ENCODE data around the gene FRMPD1. TPM values are rescaled to one million over a fixed set of nuclear protein-coding genes. Genes with fewer than 3 reads are reported as not detected.
"Not testable (repeated sequence)": the region's sequence is repeated elsewhere in the genome, so short reads cannot be mapped to it uniquely, and the experiment has no call there.

The FRMPD1 gene, protein sequence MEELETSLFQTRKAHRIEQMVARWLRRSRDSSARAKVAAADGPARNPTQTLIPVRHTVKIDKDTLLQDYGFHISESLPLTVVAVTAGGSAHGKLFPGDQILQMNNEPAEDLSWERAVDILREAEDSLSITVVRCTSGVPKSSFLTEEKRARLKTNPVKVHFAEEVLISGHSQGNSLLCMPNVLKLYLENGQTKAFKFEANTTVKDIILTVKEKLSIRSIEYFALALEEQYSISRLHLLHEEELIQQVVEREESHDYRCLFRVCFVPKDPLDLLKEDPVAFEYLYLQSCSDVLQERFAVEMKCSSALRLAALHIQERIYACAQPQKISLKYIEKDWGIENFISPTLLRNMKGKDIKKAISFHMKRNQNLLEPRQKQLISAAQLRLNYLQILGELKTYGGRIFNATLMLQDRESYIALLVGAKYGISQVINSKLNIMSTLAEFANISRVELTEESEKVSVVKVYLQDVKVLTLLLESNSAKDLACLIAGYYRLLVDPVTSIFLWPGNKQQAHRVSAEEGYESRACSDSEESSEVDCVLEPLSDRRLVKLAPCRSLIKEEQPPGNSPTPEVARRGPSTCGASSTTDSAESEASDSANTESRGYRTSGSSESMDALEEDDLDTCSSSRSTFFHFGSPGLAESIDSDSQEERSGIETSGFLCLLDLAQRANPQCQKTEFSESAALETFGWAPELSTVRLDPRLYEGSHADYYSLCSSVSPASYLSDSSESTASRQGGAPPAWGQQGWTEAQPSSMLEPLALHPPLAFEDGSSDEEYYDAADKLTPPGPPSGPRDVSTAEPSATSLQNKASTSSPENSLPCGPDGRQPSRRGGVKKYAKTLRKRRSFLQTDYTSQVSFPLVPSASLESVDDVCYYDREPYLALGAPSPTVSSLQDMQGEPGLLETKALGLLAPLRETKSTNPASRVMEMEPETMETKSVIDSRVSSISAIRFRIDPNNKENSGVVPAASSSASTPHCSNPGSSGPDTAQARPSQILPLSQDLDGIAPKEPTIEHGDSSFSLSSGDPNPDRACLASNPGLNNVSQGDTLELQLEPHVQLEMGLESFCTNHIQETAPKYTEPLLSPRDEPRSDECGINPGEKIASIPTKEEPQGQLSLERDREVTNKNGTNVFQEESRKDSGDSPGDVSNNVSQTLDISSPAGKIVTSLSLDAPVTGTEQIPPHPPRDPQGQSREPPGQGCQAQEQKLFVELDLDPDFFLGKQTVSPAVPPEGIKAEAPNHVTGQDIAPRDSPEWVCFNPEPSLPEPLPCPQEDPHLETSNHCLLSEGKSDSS (N-terminal part only)
- not detected for total RNA-seq

DNA sequence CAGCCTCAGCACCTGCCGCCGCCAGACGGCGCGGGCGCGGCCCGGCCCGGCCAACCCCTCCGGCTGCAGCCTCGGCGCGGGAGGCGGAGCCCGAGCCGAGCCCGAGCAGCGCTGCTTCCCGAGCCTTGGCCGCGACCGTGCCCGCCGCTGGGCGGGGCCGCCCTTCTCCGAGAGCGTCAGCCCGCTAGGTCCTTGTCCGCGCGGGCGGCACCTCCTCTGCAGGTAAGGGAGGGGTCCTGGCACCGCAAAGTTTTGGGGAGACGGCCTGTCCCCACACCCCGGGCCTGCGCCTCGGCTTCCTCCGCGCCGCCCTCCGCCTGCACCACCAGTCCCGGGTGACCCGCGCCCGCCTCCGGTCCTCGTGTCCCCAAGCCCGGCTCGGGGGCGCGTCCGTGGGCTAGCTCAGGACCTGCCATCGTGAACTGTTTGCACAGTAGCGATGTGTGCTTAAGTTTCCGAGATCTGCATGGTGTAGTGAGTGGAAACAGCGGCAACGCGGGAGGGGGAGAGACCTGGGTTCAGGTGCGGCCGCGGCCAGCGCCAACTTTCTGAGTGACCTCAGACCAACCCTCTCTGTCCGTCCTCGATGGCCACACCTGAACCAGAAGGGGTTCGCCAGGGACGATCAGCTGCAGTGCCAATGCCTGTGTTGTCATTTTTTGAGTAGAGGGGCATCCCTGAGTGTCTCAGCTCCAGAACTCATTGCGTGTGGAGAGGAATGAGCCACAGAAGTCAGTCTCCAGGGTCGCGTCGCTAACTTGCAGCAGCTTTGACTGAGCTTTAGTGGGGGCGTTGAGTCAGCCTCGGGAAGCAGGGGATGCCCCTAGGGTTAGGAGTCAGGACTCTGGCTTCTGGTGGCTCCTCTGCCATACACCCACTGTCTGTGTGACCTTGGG is at the start of gene FRMPD1:
Gene FRMPD1 (plus strand): TSS at position 82 of the 896 bp plus-strand sequence. CDS start 41,688 bp downstream, outside the sequence.
- Histone ChIP-seq H3K36me3 (no peaks in the 10 kb centered on the region), H3K27ac (no peak within 1 kb of the TSS), H3K4me1 (no peaks in the 10 kb centered on the region), H3K4me3 (peak within 1 kb of the TSS; percentile 64 to 72), H3K27me3 (no peaks in the 10 kb centered on the region), H3K9me3 (no peaks in the 10 kb centered on the region)
- DNase-seq (ENCODE audit: low spot score in 2 of 2), result peak in 1 of 2 donors; percentile 67
- intact Hi-C loops (cut with DNase I), result no loop called here
- TF ChIP-seq, protein P1, sequence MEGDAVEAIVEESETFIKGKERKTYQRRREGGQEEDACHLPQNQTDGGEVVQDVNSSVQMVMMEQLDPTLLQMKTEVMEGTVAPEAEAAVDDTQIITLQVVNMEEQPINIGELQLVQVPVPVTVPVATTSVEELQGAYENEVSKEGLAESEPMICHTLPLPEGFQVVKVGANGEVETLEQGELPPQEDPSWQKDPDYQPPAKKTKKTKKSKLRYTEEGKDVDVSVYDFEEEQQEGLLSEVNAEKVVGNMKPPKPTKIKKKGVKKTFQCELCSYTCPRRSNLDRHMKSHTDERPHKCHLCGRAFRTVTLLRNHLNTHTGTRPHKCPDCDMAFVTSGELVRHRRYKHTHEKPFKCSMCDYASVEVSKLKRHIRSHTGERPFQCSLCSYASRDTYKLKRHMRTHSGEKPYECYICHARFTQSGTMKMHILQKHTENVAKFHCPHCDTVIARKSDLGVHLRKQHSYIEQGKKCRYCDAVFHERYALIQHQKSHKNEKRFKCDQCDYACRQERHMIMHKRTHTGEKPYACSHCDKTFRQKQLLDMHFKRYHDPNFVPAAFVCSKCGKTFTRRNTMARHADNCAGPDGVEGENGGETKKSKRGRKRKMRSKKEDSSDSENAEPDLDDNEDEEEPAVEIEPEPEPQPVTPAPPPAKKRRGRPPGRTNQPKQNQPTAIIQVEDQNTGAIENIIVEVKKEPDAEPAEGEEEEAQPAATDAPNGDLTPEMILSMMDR (IDR thresholded peaks at IDR 0.05), result no peak

DNA sequence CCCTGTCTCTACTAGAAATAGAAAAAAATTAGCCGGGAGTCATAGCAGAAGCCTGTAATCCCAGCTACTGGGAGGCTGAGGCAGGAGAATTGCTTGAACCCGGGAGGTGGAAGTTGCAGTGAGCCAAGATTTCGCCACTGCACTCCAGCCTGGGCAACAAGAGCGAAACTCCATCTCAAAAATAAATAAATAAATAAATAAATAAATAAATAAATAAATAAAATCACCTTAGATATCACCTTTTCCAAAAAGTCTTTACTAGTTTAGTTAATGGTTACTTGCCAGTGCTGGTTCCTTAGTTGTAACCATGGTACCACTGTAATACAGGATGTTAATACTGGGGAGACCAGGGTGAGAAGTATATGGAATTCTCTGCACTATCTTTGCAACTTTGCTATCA is 48.7 kb upstream of the FRMPD1 start:
- H3K4me1 ChIP-seq; H3K4me3 ChIP-seq; H3K36me3 ChIP-seq; H3K9me3 ChIP-seq; intact Hi-C loops (cut with DNase I); H3K27me3 ChIP-seq; DNase-seq (ENCODE audit: low spot score in 2 of 2); H3K27ac ChIP-seq: not testable (repeated sequence)

DNA sequence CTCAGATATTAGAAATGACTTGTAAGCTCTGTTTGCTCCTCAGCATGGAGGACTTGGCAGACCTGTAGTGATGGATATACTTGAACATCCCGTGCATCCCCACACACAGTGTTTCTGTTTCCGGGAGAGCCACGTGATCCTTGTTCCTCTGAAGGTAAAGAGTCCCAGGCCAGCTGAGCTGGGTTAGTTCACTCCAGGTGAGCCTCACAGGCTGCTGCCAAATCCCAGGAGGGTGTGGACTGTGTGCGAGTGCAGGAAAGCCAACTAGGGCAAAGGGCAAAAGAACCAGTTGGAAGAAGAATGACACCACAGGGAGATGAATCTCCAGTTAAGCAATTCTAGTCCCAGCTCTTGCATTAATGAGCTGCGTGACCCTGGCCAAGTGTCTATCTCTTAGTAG is 47.9 kb upstream of the FRMPD1 start:
- intact Hi-C loops (cut with DNase I), result no loop called here
- TF ChIP-seq, protein P1 (IDR thresholded peaks at IDR 0.05), result no peak
- no peaks in the 10 kb centered on the region for H3K4me1 ChIP-seq
- no peak overlapping the region for H3K27ac ChIP-seq
- H3K9me3 ChIP-seq, result no peaks in the 10 kb centered on the region
- H3K36me3 ChIP-seq, result no peaks in the 10 kb centered on the region
- no peaks in the 10 kb centered on the region for H3K27me3 ChIP-seq
- H3K4me3 ChIP-seq, result no peak overlapping the region
- DNase-seq (ENCODE audit: low spot score in 2 of 2), result no peak

DNA sequence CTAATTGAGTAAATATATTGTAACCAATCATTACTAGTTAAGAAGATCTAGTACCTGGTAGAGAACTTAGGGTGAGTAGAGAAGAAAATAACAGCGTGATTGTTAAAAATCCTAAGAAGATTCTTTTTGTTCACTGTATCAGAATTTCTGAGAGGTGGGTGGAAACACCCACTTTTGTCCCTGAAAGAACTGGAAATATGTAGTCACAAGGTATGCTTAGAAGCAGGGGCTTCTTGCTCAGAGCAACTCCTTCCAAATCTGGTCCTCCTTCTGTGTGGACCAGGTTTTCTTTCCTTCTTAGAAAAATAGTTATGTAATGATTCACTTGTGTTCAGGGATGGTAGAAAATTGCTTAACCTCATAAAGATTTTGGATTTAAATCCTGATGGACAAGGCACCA is 46.5 kb upstream of the FRMPD1 start:
- Histone ChIP-seq H3K4me3 (no peak overlapping the region), H3K27me3 (no peaks in the 10 kb centered on the region), H3K36me3 (no peaks in the 10 kb centered on the region), H3K4me1 (no peaks in the 10 kb centered on the region), H3K27ac (no peak overlapping the region), H3K9me3 (no peaks in the 10 kb centered on the region)
- TF ChIP-seq, protein P1 (IDR thresholded peaks at IDR 0.05), result no peak
- intact Hi-C loops (cut with DNase I), result no loop called here
- DNase-seq (ENCODE audit: low spot score in 2 of 2), result no peak

DNA sequence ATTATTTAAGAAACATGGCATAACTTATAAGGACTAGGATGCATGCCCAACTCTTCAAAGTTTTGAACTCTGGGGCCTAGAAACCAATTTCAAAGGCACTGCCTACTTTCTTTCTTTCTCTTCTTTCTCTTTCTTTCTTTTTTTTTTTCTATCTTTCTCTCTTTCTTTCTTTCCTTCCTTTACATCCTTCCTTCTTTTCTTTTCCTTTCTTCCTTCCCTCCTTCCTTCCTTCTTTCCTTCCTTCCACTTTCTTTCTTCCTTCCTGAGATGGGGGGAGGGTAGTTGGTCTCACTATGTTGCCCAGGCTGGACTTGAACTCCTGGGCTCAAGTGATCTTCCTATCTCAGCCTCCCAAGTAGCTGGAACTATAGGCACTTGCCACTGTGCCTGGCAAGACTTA is 42.5 kb upstream of the FRMPD1 start:
- H3K27ac ChIP-seq, result no peak overlapping the region
- TF ChIP-seq, protein P1 (IDR thresholded peaks at IDR 0.05), result no peak
- H3K36me3 ChIP-seq, result no peaks in the 10 kb centered on the region
- H3K4me1 ChIP-seq, result no peaks in the 10 kb centered on the region
- intact Hi-C loops (cut with DNase I), result no loop called here
- H3K4me3 ChIP-seq, result no peak overlapping the region
- no peak for DNase-seq (ENCODE audit: low spot score in 2 of 2)
- no peaks in the 10 kb centered on the region for H3K27me3 ChIP-seq
- no peaks in the 10 kb centered on the region for H3K9me3 ChIP-seq
